ENCODE data around the gene RALGDS. TPM values are rescaled to one million over a fixed set of nuclear protein-coding genes. Genes with fewer than 3 reads are reported as not detected.

The RALGDS gene
- total and polyA plus RNA-seq, 9 of the 15 experiments (the other 6 are each of a cell fraction or from before 2014, with no cell fraction given) = 0.75 to 43.3 (median 27.1) TPM

DNA sequence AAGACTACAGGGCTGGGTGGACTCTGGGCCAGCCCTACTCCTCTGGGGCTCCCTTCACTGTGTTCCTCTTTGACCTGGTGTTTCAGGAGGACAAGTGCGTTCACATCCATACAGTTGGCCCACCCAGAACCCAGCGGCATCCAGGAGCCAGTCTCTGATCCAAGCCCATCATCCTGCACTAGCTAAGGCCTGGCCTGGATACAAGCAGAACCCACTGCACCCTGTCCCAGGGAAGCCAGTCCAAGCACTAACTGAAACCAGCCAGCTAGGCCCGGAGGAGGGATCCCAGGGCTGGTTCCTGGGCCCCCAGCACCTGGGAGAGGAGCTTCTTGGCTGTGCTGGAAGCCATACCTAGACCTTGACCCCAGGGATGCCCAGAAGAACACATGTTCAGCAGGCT lies 46.7 kb upstream of the RALGDS start:
- intact Hi-C loops (cut with micrococcal nuclease) (no loop called here), in situ Hi-C loops (cut with MboI) (no loop called here)
- WGBS (ENCODE audit: insufficient coverage, low coverage, missing lambda C conversion rate) = 44% methylated on average over 3 of the region's 3 CpGs
- no peak overlapping the region for H3K9ac ChIP-seq (ENCODE audit: insufficient read depth in 1 of 2, low read depth in 2 of 2, low read length in 2 of 2)
- no peak overlapping the region for H3K27ac ChIP-seq (ENCODE audit: extremely low read depth, low read depth, low read length)
- FAIRE-seq = no peak
- H3K36me3 ChIP-seq (ENCODE audit: control insufficient read depth, insufficient read depth, low read length) = no peaks in the 10 kb centered on the region
- H3K27me3 ChIP-seq (ENCODE audit: control insufficient read depth in 2 of 2, insufficient read depth in 2 of 2, low read length in 2 of 2) = peaks cover 0 to 14% of the 10 kb centered on the region in 2 experiments; a peak in 2 of 5 replicates
- H4K20me1 ChIP-seq (replicated peaks; ENCODE audit: control insufficient read depth, insufficient read depth, low read length) = no peaks in the 10 kb centered on the region
- H3K9me3 ChIP-seq (replicated peaks; ENCODE audit: control insufficient read depth, insufficient read depth, low read depth, low read length) = no peaks in the 10 kb centered on the region
- POLR2A ChIA-PET = interaction anchor here (0.5 to 1.5 kb wide), 4 partner anchors 16 to 964 kb away, joined by 3 to 4 read pairs (median 3); no protein-coding TSS in a partner anchor
- CTCF ChIA-PET (ENCODE audit: low intra/inter-chr PET ratio) = no interaction called here
- BruUV-seq (replicated peaks) = no TSS peak
- H3K79me2 ChIP-seq (ENCODE audit: control insufficient read depth, insufficient read depth, low read length) = peaks cover 10% of the 10 kb centered on the region; the same call in 2 of the 3 replicates
- ATAC-seq = no peak
- H3K4me2 ChIP-seq (ENCODE audit: insufficient read depth, low read length) = no peak overlapping the region
- no peak for DNase-seq (ENCODE audit: extremely low read depth in 1 of 4, low spot score in 3 of 4)
- no peak overlapping the region for H2AFZ ChIP-seq (ENCODE audit: low read depth, low read length)
- peaks cover 8 to 37% of the 10 kb centered on the region in 2 experiments; a peak in 4 of 5 replicates for H3K4me1 ChIP-seq (replicated peaks in 1 of 2; ENCODE audit: control insufficient read depth in 2 of 2, insufficient read depth in 2 of 2, low read length in 2 of 2)
- no peak overlapping the region for H3K4me3 ChIP-seq
- TF ChIP-seq CREB3 (tag; conservative IDR thresholded peaks at IDR 0.05; ENCODE audit: low read depth) (no peak), SNRNP70 (optimal IDR thresholded peaks at IDR 0.05; ENCODE audit: low read depth, low read length) (no peak), FOXJ2 (tag; IDR thresholded peaks at IDR 0.05) (no peak), RBFOX2 (IDR thresholded peaks at IDR 0.05; ENCODE audit: low read depth, low read length) (no peak), HDAC1 (IDR thresholded peaks at IDR 0.05) (no peak), POLR2A (conservative IDR thresholded peaks at IDR 0.05) (no peak), PCBP2 (IDR thresholded peaks at IDR 0.05; ENCODE audit: low read depth, low read length, poor library complexity, severe bottlenecking) (no peak), U2AF1 (optimal IDR thresholded peaks at IDR 0.05; ENCODE audit: low read depth, low read length) (no peak), RHOXF2B (CRISPR knock-in tag; conservative IDR thresholded peaks at IDR 0.05) (no peak)
- TF ChIP-seq, protein P1, sequence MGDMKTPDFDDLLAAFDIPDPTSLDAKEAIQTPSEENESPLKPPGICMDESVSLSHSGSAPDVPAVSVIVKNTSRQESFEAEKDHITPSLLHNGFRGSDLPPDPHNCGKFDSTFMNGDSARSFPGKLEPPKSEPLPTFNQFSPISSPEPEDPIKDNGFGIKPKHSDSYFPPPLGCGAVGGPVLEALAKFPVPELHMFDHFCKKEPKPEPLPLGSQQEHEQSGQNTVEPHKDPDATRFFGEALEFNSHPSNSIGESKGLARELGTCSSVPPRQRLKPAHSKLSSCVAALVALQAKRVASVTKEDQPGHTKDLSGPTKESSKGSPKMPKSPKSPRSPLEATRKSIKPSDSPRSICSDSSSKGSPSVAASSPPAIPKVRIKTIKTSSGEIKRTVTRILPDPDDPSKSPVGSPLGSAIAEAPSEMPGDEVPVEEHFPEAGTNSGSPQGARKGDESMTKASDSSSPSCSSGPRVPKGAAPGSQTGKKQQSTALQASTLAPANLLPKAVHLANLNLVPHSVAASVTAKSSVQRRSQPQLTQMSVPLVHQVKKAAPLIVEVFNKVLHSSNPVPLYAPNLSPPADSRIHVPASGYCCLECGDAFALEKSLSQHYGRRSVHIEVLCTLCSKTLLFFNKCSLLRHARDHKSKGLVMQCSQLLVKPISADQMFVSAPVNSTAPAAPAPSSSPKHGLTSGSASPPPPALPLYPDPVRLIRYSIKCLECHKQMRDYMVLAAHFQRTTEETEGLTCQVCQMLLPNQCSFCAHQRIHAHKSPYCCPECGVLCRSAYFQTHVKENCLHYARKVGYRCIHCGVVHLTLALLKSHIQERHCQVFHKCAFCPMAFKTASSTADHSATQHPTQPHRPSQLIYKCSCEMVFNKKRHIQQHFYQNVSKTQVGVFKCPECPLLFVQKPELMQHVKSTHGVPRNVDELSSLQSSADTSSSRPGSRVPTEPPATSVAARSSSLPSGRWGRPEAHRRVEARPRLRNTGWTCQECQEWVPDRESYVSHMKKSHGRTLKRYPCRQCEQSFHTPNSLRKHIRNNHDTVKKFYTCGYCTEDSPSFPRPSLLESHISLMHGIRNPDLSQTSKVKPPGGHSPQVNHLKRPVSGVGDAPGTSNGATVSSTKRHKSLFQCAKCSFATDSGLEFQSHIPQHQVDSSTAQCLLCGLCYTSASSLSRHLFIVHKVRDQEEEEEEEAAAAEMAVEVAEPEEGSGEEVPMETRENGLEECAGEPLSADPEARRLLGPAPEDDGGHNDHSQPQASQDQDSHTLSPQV (IDR thresholded peaks at IDR 0.05) = no peak
- TF ChIP-seq, protein P2, sequence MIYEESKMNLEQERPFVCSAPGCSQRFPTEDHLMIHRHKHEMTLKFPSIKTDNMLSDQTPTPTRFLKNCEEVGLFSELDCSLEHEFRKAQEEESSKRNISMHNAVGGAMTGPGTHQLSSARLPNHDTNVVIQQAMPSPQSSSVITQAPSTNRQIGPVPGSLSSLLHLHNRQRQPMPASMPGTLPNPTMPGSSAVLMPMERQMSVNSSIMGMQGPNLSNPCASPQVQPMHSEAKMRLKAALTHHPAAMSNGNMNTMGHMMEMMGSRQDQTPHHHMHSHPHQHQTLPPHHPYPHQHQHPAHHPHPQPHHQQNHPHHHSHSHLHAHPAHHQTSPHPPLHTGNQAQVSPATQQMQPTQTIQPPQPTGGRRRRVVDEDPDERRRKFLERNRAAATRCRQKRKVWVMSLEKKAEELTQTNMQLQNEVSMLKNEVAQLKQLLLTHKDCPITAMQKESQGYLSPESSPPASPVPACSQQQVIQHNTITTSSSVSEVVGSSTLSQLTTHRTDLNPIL (CRISPR knock-in tag; IDR thresholded peaks at IDR 0.05) = no peak
- TF ChIP-seq, protein P3, sequence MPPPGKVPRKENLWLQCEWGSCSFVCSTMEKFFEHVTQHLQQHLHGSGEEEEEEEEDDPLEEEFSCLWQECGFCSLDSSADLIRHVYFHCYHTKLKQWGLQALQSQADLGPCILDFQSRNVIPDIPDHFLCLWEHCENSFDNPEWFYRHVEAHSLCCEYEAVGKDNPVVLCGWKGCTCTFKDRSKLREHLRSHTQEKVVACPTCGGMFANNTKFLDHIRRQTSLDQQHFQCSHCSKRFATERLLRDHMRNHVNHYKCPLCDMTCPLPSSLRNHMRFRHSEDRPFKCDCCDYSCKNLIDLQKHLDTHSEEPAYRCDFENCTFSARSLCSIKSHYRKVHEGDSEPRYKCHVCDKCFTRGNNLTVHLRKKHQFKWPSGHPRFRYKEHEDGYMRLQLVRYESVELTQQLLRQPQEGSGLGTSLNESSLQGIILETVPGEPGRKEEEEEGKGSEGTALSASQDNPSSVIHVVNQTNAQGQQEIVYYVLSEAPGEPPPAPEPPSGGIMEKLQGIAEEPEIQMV (tag; conservative IDR thresholded peaks at IDR 0.05; ENCODE audit: low read depth) = no peak
- no peaks in the 10 kb centered on the region for H3K9me1 ChIP-seq (ENCODE audit: control insufficient read depth, insufficient read depth, low read length)
